GM19467 (cell line): ENCODE data around the gene TIMM13.
"Not testable (repeated sequence)": the region's sequence is repeated elsewhere in the genome, so short reads cannot be mapped to it uniquely, and the experiment has no call there.

ENCODE experiments used
- ATAC-seq: cut with Tn5 transposase; IDR thresholded peaks from one replicate; pipeline ENCODE4 v1.9.1; 2021; ENCODE audit warnings: mild to moderate bottlenecking, moderate library complexity; ENCODE audit not compliant: unreplicated experiment

Gene TIMM13

GRCh38 chr19:2416321-2417097 lies 10.9 kb downstream of the TIMM13 start:
- no peak for ATAC-seq

- no peak for ATAC-seq
Observed at GRCh38 chr19:2415973-2416319, 11.4 kb downstream of the TIMM13 start.

- ATAC-seq: no peak
Observed at GRCh38 chr19:2415281-2415972, 12.0 kb downstream of the TIMM13 start.

- no peak for ATAC-seq
Observed at GRCh38 chr19:2413629-2414028, 13.8 kb downstream of the TIMM13 start.

- ATAC-seq: no peak
Observed at GRCh38 chr19:2413159-2413558, 14.2 kb downstream of the TIMM13 start.

- ATAC-seq: no peak
Observed at GRCh38 chr19:2412449-2412848, 14.9 kb downstream of the TIMM13 start.

- ATAC-seq: no peak
Observed at GRCh38 chr19:2411709-2412108, 15.7 kb downstream of the TIMM13 start.

- ATAC-seq: no peak
Observed at GRCh38 chr19:2410023-2410422, 17.4 kb downstream of the TIMM13 start.

- no peak for ATAC-seq
Observed at GRCh38 chr19:2409352-2409912, 18.0 kb downstream of the TIMM13 start.

- ATAC-seq: no peak
Observed at GRCh38 chr19:2408247-2408646, 19.1 kb downstream of the TIMM13 start.

- no peak for ATAC-seq
Observed at GRCh38 chr19:2399582-2399981, 27.8 kb downstream of the TIMM13 start.

- no peak for ATAC-seq
Observed at GRCh38 chr19:2398735-2399305, 28.6 kb downstream of the TIMM13 start.

- ATAC-seq: not testable (repeated sequence)
Observed at GRCh38 chr19:2397173-2397572, 30.2 kb downstream of the TIMM13 start.

GRCh38 chr19:2395293-2395829 lies 32.0 kb downstream of the TIMM13 start:
- ATAC-seq: not testable (repeated sequence)

- no peak for ATAC-seq
Observed at GRCh38 chr19:2394442-2395292, 32.7 kb downstream of the TIMM13 start.

GRCh38 chr19:2394054-2394441 lies 33.3 kb downstream of the TIMM13 start:
- no peak for ATAC-seq

GRCh38 chr19:2392899-2393298 lies 34.5 kb downstream of the TIMM13 start:
- ATAC-seq: not testable (repeated sequence)

- no peak for ATAC-seq
Observed at GRCh38 chr19:2392366-2392765, 35.0 kb downstream of the TIMM13 start.

GRCh38 chr19:2391118-2391725 lies 36.2 kb downstream of the TIMM13 start:
- ATAC-seq: no peak

GRCh38 chr19:2389594-2389993 lies 37.8 kb downstream of the TIMM13 start:
- no peak for ATAC-seq
